GM12878 (cell line): Measurements from ENCODE around the gene POU2F1. TPM values are rescaled to one million over a fixed set of nuclear protein-coding genes. Genes with fewer than 3 reads are reported as not detected.

Source experiments
- ATAC-seq: fragments of 200-7000 bp; cut with Tn5 transposase; 3 replicates; pipeline ENCODE4 v1.9.1; 2020; ENCODE audit warnings: mild to moderate bottlenecking, moderate library complexity
- BruUV-seq: library from RNA; stranded (reverse); fragments of 400-500 nt; replicated peaks from 2 replicates; lab custom pipeline; 2021; lab: Mats Ljungman, UMichigan
- CTCF ChIA-PET: fragments of 300-600 bp; sonication (Branson Sonifier 250); formaldehyde crosslinking; extraction: SDS; loops from one replicate; lab custom pipeline; 2021; ENCODE audit warnings: inconsistent platforms; lab: Yijun Ruan, JAX
- POLR2A ChIA-PET: fragments of 350-600 bp; formaldehyde crosslinking; extraction: SDS; loops from one replicate; lab custom pipeline; 2021; ENCODE audit warnings: inconsistent platforms; lab: Charles Lee
- RAD21 ChIA-PET: fragments of 300-600 bp; sonication (Branson Sonifier 250); formaldehyde crosslinking; loops from one replicate; lab custom pipeline; 2023; ENCODE audit warnings: antibody characterized with exemption; ENCODE audit not compliant: unreplicated experiment; lab: Charles Lee
- SMC1A ChIA-PET: fragments of 300-600 bp; sonication (Branson Sonifier 250); formaldehyde crosslinking; loops from one replicate; lab custom pipeline; 2023; ENCODE audit not compliant: unreplicated experiment, uncharacterized antibody; lab: Charles Lee
- DNase-seq: peaks from one replicate; pipeline ENCODE4 v3.0.0-alpha.2; 2011; ENCODE audit warnings: low read depth, low spot score
- FAIRE-seq: peaks from 3 replicates; lab custom pipeline; 2011; peaks lifted over from hg19 to GRCh38; lab: Jason Lieb, UNC
- H2AFZ ChIP-seq: 2 replicates; pipeline ENCODE4 v1.6.0; 2011; ENCODE audit warnings: low read depth, low read length, control low read depth; ENCODE audit not compliant: control insufficient read depth
- H3K27ac ChIP-seq: 2 replicates; pipeline ENCODE4 v1.5.1; 2011; ENCODE audit warnings: control low read depth; ENCODE audit not compliant: control insufficient read depth, insufficient read depth
- H3K27me3 ChIP-seq, 2 experiments: replicated peaks in 1 of 2; 2 replicates each; pipeline versions ENCODE4 v1.6.0 to v1.6.1; 2011; ENCODE audit warnings: low read length in 1 of 2; ENCODE audit not compliant: control insufficient read depth in 2 of 2, insufficient read depth in 2 of 2
- H3K36me3 ChIP-seq, 2 experiments: 2 replicates each; pipeline ENCODE4 v1.5.1; 2011; ENCODE audit warnings: low read length in 1 of 2; ENCODE audit not compliant: control insufficient read depth in 2 of 2, insufficient read depth in 2 of 2
- H3K4me1 ChIP-seq: 2 replicates; pipeline ENCODE4 v1.6.1; 2011; ENCODE audit warnings: mild to moderate bottlenecking, low read length, moderate library complexity, mixed read lengths; ENCODE audit not compliant: control insufficient read depth, insufficient read depth
- H3K4me2 ChIP-seq: 2 replicates; pipeline ENCODE4 v1.6.0; 2011; ENCODE audit warnings: control low read depth; ENCODE audit not compliant: control insufficient read depth, insufficient read depth
- H3K4me3 ChIP-seq: fragments of 200-600 bp; sonication (generic); 2 replicates; pipeline ENCODE4 v1.5.1; 2016
- H3K79me2 ChIP-seq: 2 replicates; pipeline ENCODE4 v1.6.0; 2011; ENCODE audit warnings: low read length; ENCODE audit not compliant: control insufficient read depth, insufficient read depth
- H3K9ac ChIP-seq: 2 replicates; pipeline ENCODE4 v1.8.0; 2011; ENCODE audit warnings: low read length, control low read depth, mixed read lengths; ENCODE audit not compliant: control insufficient read depth, insufficient read depth
- H3K9me3 ChIP-seq: replicated peaks from 3 replicates; pipeline ENCODE4 v1.5.1; 2011; ENCODE audit warnings: mild to moderate bottlenecking, low read length; ENCODE audit not compliant: control insufficient read depth, insufficient read depth
- H4K20me1 ChIP-seq: 2 replicates; pipeline ENCODE4 v1.6.0; 2011; ENCODE audit not compliant: control insufficient read depth, insufficient read depth
- CREB1 ChIP-seq: IDR thresholded peaks from 2 replicates; pipeline ENCODE4 v1.6.1; 2012; ENCODE audit warnings: low read depth, mild to moderate bottlenecking, inconsistent platforms
- E2F8 ChIP-seq: fragments of 450-650 bp; IDR thresholded peaks from 2 replicates; pipeline ENCODE4 v1.6.1; 2018; ENCODE audit warnings: mild to moderate bottlenecking, low read depth, moderate library complexity; ENCODE audit not compliant: partially characterized antibody
- WGBS: methylation state at CpG from one replicate; pipeline ENCODE4 v1.1.6; 2016; ENCODE audit warnings: low lambda C conversion rate; ENCODE audit not compliant: insufficient replicate concordance, insufficient coverage; ENCODE audit errors: missing lambda C conversion rate; 5-methylcytosine and 5-hydroxymethylcytosine counted together
- in situ Hi-C: fragments of 300-500 bp; cut with MboI; formaldehyde crosslinking; loops from 9 replicates; pipeline ENCODE4 v1.14.3; 2018; ENCODE audit warnings: mixed read lengths
- intact Hi-C: fragments of 100-400 bp; cut with micrococcal nuclease; formaldehyde crosslinking; loops from one replicate; pipeline ENCODE4 v1.14.2; 2022; ENCODE audit not compliant: unreplicated experiment
- polyA plus RNA-seq, 11 experiments: library from polyadenylated mRNA; depleted of rRNA in 4 of 11; unstranded in 6 of 11; stranded (reverse) in 5 of 11; fragments of >200 nt; fragmentation: Nextera tagmentation in 4 of 11; fragmentation: Illumina TruSeq in 1 of 11; extraction: Ambion mirVana in 4 of 11; extraction: Trizol in 1 of 11; gene quantifications; 1 replicate in 1 of 11; 2 replicates in 10 of 11; pipeline versions ENCODE4 v1.2.1 to v1.2.3, GENCODE V29; 2011 to 2016; ENCODE audit warnings: inconsistent platforms in 2 of 11, missing spikeins in 2 of 11, low read depth in 1 of 11
- total RNA-seq, 4 experiments: library from RNA; depleted of rRNA in 3 of 4; stranded (reverse); fragments of >200 nt in 3 of 4; fragmentation: Illumina TruSeq in 1 of 4; extraction: Trizol in 1 of 4; gene quantifications; 2 replicates each; pipeline versions ENCODE4 v1.2.1 to v1.2.3, GENCODE V29; 2013 to 2021

POU2F1 gene
- total and polyA plus RNA-seq, 10 of the 15 experiments (the other 5 are each of a cell fraction or from before 2014, with no cell fraction given), result 2.5 to 21.7 (median 12.5) TPM

GRCh38 chr1:167231873-167232450, 11.3 kb downstream of the POU2F1 start:
- no peak for ATAC-seq
- Histone ChIP-seq H3K79me2 (peaks cover 81% of the 10 kb centered on the region), H3K36me3 (no peaks in the 10 kb centered on the region), H4K20me1 (no peaks in the 10 kb centered on the region), H3K4me2 (no peak overlapping the region), H3K9ac (no peak overlapping the region), H3K4me1 (peaks cover 18% of the 10 kb centered on the region), H3K9me3 (no peaks in the 10 kb centered on the region; the same call in 2 of the 3 replicates), H3K27ac (no peak overlapping the region), H3K27me3 (no peaks in the 10 kb centered on the region), H2AFZ (no peak overlapping the region), H3K4me3 (no peak overlapping the region)
- no peak for DNase-seq
- RAD21 ChIA-PET, result interaction anchor here (0.9 to 2.0 kb wide), 5 partner anchors 9 to 212 kb away, joined by 3 to 8 read pairs (median 4); partner anchors contain the start of gene POU2F1
- in situ Hi-C loops, result no loop called here
- TF ChIP-seq CREB1, result no peak
- no peak for TF ChIP-seq E2F8
- 80% methylated on average over 6 of the region's 6 CpGs for WGBS
- CTCF ChIA-PET, result interaction anchor here (0.7 to 4.4 kb wide), 8 partner anchors 8 to 305 kb away, joined by 3 to 26 read pairs (median 4); no protein-coding TSS in a partner anchor
- no TSS peak for BruUV-seq
- POLR2A ChIA-PET, result interaction anchor here (0.7 to 3.3 kb wide), 5 partner anchors 9 to 15 kb away, joined by 3 to 17 read pairs (median 8); partner anchors contain the start of gene POU2F1
- no peak for FAIRE-seq
- intact Hi-C loops, result no loop called here
- SMC1A ChIA-PET, result interaction anchor here (0.6 to 5.6 kb wide), 11 partner anchors 9 to 179 kb away, joined by 3 to 57 read pairs (median 5); partner anchors contain the start of gene POU2F1
